Stomach (tissue), 9 donors: ENCODE data around the gene ZSCAN2. TPM values are rescaled to one million over a fixed set of nuclear protein-coding genes. Genes with fewer than 3 reads are reported as not detected.
A peak's percentile ranks its signal among the peaks of the same experiment; 100 is the strongest.

ENCODE experiments used
- DNase-seq, 2 donors: peaks; one replicate each; pipeline versions ENCODE4 v3.0.0 to v3.0.0-alpha.2; 2013 to 2019
- H3K27ac ChIP-seq, 5 donors: fragments of 200-600 bp in 4 of 5; sonication (generic) in 4 of 5; one replicate each; pipeline ENCODE4 v1.5.1; 2013 to 2019; ENCODE audit warnings: mild to moderate bottlenecking in 1 of 5, moderate library complexity in 1 of 5
- H3K27me3 ChIP-seq, 3 donors: fragments of 200-600 bp; sonication (generic); one replicate each; pipeline ENCODE4 v1.5.1; 2017 to 2019; ENCODE audit warnings: mixed run types in 1 of 3
- H3K36me3 ChIP-seq, 4 donors: fragments of 200-600 bp; sonication (generic); 1 replicate in 3 of 4; 2 replicates in 1 of 4; pipeline ENCODE4 v1.5.1; 2016 to 2019
- H3K4me1 ChIP-seq, 4 donors: fragments of 200-600 bp; sonication (generic); one replicate each; pipeline ENCODE4 v1.5.1; 2016 to 2019
- H3K4me3 ChIP-seq, 4 donors: fragments of 200-600 bp; sonication (generic) in 3 of 4; one replicate each; pipeline ENCODE4 v1.5.1; 2016 to 2019; ENCODE audit warnings: mild to moderate bottlenecking in 1 of 4
- H3K9me3 ChIP-seq, 4 donors: fragments of 200-600 bp; sonication (generic); one replicate each; pipeline ENCODE4 v1.5.1; 2016 to 2019
- EP300 ChIP-seq: sonication (generic); formaldehyde crosslinking; IDR thresholded peaks from one replicate; pipeline ENCODE4 v1.6.1; 2017; ENCODE audit warnings: antibody characterized with exemption
- POLR2A ChIP-seq, 4 donors: fragments of 450-650 bp; IDR thresholded peaks; one replicate each; pipeline ENCODE4 v1.6.1; 2016; ENCODE audit warnings: antibody characterized with exemption in 4 of 4, control low read depth in 2 of 4, mild to moderate bottlenecking in 1 of 4, moderate library complexity in 1 of 4
- POLR2AphosphoS5 ChIP-seq, 3 donors: sonication (generic); formaldehyde crosslinking; IDR thresholded peaks; one replicate each; pipeline ENCODE4 v1.6.1; 2016; ENCODE audit warnings: antibody characterized with exemption in 3 of 3
- WGBS, 5 donors: extraction: QIAGEN DNeasy Blood & Tissue Kit in 3 of 5; methylation state at CpG; one replicate each; pipeline versions ENCODE4 v1.1.5 to v1.1.7; 2013 to 2018; 5-methylcytosine and 5-hydroxymethylcytosine counted together
- intact Hi-C: fragments of 100-400 bp; cut with DNase I; formaldehyde crosslinking; loops from one replicate; pipeline ENCODE4 v1.15.1; 2023; ENCODE audit warnings: low total_unique reads
- polyA plus RNA-seq, 3 donors: library from polyadenylated mRNA; stranded (reverse); fragments of 200-250 nt; gene quantifications; one replicate each; pipeline ENCODE4 v1.2.3, GENCODE V29; 2013
- total RNA-seq, 5 donors: library from RNA; depleted of rRNA; stranded (reverse); fragments of >200 nt; gene quantifications; one replicate each; pipeline versions ENCODE4 v1.1.0 to v1.2.3, GENCODE V29; 2014 to 2016
- TF ChIP-seq, protein P1 (sequence below), 7 experiments: fragments of 450-650 bp in 4 of 7; fragments of 200-600 bp in 3 of 7; sonication (generic) in 3 of 7; IDR thresholded peaks; one replicate each; pipeline ENCODE4 v1.5.1; 2016 to 2019; ENCODE audit warnings: antibody characterized with exemption in 7 of 7, control low read depth in 2 of 7, mild to moderate bottlenecking in 1 of 7
- donor health status: healthy with polysubstance abuse.
- donor health status: Bipolar disorder and iron deficiency.
- donor health status: healthy.

Gene ZSCAN2
- total and polyA plus RNA-seq, 8 donors, result 1.2 to 28.1 (median 6.6) TPM

DNA sequence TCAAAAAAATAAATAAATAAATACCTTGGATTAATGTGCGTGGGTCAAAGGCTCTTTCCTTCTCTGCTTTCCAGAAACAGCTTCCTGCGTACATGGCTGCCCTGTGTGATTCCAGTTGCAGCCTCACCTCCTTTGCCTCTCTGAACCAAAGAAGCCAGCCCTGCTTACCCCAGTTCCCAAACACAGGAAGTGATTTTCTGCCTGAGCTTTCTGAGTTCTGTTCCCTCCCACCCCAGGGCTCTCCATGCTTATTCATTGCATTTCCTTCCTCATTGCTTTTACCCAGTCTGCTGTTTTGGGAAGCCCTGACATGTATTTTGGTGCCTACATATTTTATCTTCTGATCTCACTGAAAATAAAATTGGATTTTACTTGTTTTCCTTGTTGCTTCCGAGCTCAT lies 15.4 kb downstream of the ZSCAN2 start:
- no peak overlapping the region for H3K4me3 ChIP-seq
- no peak overlapping the region for H3K27ac ChIP-seq
- no peaks in the 10 kb centered on the region for H3K27me3 ChIP-seq
- intact Hi-C loops, result no loop called here
- no peak for TF ChIP-seq POLR2A (IDR thresholded peaks at IDR 0.05)
- TF ChIP-seq, protein P1, sequence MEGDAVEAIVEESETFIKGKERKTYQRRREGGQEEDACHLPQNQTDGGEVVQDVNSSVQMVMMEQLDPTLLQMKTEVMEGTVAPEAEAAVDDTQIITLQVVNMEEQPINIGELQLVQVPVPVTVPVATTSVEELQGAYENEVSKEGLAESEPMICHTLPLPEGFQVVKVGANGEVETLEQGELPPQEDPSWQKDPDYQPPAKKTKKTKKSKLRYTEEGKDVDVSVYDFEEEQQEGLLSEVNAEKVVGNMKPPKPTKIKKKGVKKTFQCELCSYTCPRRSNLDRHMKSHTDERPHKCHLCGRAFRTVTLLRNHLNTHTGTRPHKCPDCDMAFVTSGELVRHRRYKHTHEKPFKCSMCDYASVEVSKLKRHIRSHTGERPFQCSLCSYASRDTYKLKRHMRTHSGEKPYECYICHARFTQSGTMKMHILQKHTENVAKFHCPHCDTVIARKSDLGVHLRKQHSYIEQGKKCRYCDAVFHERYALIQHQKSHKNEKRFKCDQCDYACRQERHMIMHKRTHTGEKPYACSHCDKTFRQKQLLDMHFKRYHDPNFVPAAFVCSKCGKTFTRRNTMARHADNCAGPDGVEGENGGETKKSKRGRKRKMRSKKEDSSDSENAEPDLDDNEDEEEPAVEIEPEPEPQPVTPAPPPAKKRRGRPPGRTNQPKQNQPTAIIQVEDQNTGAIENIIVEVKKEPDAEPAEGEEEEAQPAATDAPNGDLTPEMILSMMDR (IDR thresholded peaks at IDR 0.05), result no peak
- no peak for TF ChIP-seq POLR2AphosphoS5 (IDR thresholded peaks at IDR 0.05)
- no peak for TF ChIP-seq EP300
- peaks cover 8 to 18% (median 16%) of the 10 kb centered on the region in 4 donors for H3K36me3 ChIP-seq
- DNase-seq, result no peak
- WGBS, 5 donors, result 80 to 92% (median 89%) methylated on average over 3 of the region's 3 CpGs
- peaks cover 0 to 10% (median 2%) of the 10 kb centered on the region in 4 donors for H3K4me1 ChIP-seq
- peaks cover 9 to 14% (median 11%) of the 10 kb centered on the region in 4 donors for H3K9me3 ChIP-seq

DNA sequence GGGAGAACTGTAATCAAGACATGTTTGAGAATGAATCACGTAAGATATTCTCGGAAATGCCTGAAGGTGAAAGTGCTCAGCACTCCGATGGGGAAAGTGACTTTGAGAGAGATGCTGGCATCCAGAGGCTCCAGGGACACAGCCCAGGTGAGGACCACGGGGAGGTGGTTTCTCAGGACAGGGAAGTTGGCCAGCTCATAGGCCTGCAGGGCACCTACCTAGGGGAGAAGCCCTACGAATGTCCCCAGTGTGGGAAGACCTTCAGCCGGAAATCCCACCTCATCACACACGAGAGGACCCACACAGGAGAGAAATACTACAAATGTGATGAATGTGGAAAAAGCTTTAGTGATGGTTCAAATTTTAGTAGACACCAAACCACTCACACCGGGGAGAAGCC lies 19.8 kb downstream of the ZSCAN2 start:
- H3K27me3 ChIP-seq, result no peaks in the 10 kb centered on the region
- H3K4me3 ChIP-seq, result no peak overlapping the region
- intact Hi-C loops, result no loop called here
- DNase-seq, result no peak
- H3K4me1 ChIP-seq, result peaks cover 0 to 10% (median 2%) of the 10 kb centered on the region in 4 donors
- H3K36me3 ChIP-seq, result peaks cover 21 to 53% (median 40%) of the 10 kb centered on the region in 4 donors
- no peak overlapping the region for H3K27ac ChIP-seq
- peaks cover 15 to 30% (median 19%) of the 10 kb centered on the region in 4 donors for H3K9me3 ChIP-seq
- 96 to 99% (median 97%) methylated on average over 8 of the region's 8 CpGs for WGBS, 5 donors
- TF ChIP-seq, protein P1 (IDR thresholded peaks at IDR 0.05), result no peak
- TF ChIP-seq POLR2A (IDR thresholded peaks at IDR 0.05) (no peak), EP300 (no peak), POLR2AphosphoS5 (IDR thresholded peaks at IDR 0.05) (no peak)

DNA sequence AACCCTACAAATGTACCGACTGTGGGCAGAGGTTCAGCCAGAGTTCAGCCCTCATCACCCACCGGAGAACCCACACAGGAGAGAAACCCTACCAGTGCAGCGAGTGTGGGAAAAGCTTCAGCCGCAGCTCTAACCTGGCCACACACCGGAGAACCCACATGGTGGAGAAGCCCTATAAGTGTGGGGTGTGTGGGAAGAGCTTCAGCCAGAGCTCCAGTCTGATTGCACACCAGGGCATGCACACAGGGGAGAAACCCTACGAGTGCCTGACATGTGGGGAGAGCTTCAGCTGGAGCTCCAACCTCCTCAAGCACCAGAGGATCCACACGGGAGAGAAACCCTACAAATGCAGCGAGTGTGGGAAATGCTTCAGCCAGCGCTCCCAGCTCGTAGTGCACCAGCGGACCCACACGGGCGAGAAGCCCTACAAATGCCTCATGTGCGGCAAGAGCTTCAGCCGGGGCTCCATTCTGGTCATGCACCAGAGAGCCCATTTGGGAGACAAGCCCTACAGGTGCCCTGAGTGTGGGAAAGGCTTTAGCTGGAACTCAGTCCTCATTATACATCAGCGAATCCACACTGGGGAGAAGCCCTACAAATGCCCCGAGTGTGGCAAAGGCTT lies 20.7 kb downstream of the ZSCAN2 start:
- Histone ChIP-seq H3K9me3 (peaks cover 15 to 30% (median 19%) of the 10 kb centered on the region in 4 donors), H3K27ac (no peak overlapping the region), H3K36me3 (peaks cover 21 to 62% (median 43%) of the 10 kb centered on the region in 4 donors), H3K27me3 (no peaks in the 10 kb centered on the region), H3K4me3 (no peak overlapping the region), H3K4me1 (peaks cover 0 to 7% (median 2%) of the 10 kb centered on the region in 4 donors)
- TF ChIP-seq POLR2A (IDR thresholded peaks at IDR 0.05) (no peak), POLR2AphosphoS5 (IDR thresholded peaks at IDR 0.05) (no peak), EP300 (no peak)
- TF ChIP-seq, protein P1 (IDR thresholded peaks at IDR 0.05), result no peak
- no peak for DNase-seq
- intact Hi-C loops, result no loop called here
- WGBS, 5 donors, result 95 to 100% (median 98%) methylated on average over 15 to 17 of the region's 17 CpGs

DNA sequence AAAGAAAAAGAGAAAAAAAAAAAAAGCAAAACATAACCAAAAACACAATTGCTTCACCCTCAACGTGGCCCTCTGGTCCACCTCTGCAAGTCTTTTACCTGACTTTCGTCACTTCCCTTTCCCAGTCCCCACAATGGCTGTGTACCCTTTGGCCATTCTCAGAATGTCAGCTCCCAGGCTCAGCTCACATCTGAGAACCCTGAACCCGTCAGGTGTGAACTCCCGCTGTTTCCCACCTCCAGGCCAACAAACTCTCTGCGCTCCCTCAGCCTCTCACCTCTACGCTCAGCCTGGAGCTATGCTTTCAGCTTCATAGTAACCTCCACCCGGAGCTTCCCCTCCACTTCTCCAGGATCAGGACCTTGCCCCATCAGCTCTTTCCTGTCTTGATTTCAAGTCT lies 23.6 kb downstream of the ZSCAN2 start:
- intact Hi-C loops, result no loop called here
- H3K36me3 ChIP-seq, result peaks cover 21 to 72% (median 43%) of the 10 kb centered on the region in 4 donors
- no peaks in the 10 kb centered on the region for H3K4me1 ChIP-seq
- H3K27ac ChIP-seq, result peak overlapping the region in 1 of 5 donors; percentile 14
- TF ChIP-seq, protein P1 (IDR thresholded peaks at IDR 0.05), result no peak
- TF ChIP-seq POLR2AphosphoS5 (IDR thresholded peaks at IDR 0.05) (no peak), EP300 (no peak), POLR2A (IDR thresholded peaks at IDR 0.05) (no peak)
- H3K27me3 ChIP-seq, result no peaks in the 10 kb centered on the region
- 82 to 90% (median 89%) methylated on average over 6 to 7 of the region's 7 CpGs for WGBS, 5 donors
- no peak overlapping the region for H3K4me3 ChIP-seq
- no peak for DNase-seq
- peaks cover 15 to 30% (median 19%) of the 10 kb centered on the region in 4 donors for H3K9me3 ChIP-seq
